Spleen (tissue), 7 donors: ENCODE data around the gene CCDC102A.
"Not testable (repeated sequence)": the region's sequence is repeated elsewhere in the genome, so short reads cannot be mapped to it uniquely, and the experiment has no call there.

ENCODE experiments used
- POLR2AphosphoS5 ChIP-seq, 3 donors: sonication (generic); formaldehyde crosslinking; IDR thresholded peaks; one replicate each; pipeline ENCODE4 v1.5.1; 2017; ENCODE audit warnings: antibody characterized with exemption in 3 of 3
- TF ChIP-seq, protein P1 (sequence below), 11 experiments: fragments of 200-600 bp in 7 of 11; fragments of 450-650 bp in 4 of 11; sonication (generic) in 4 of 11; IDR thresholded peaks in 8 of 11; conservative IDR thresholded peaks in 3 of 11; 1 replicate in 7 of 11; 2 replicates in 4 of 11; pipeline versions ENCODE4 v1.4.0 to v1.8.0; 2016 to 2021; ENCODE audit warnings: antibody characterized with exemption in 11 of 11, inconsistent platforms in 4 of 11, mild to moderate bottlenecking in 1 of 11
- donor health status: DM: no; HTN: no; CAD: no; lungs with moderate emphysema.
- donor health status: DM: no; HTN: no; CAD: no.
- donor health status: DM: no; HTN: no; CAD: no.

DNA sequence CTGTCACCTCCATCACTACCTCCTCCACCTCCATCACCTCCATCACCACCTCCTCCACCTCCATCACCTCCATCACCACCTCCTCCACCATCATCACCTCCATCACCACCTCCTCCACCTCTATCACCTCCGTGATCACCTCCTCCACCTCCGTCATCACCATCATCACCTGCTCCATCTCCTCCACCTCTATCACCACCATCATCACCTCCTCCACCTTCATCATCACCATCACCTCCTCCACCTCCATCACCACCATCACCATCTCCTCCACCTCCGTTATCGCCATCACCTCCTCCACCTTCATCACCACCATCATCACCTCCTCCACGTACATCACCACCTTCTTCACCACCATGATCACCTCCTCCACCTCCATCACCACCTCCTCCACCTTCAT lies 32.4 kb upstream of the CCDC102A start:
- TF ChIP-seq POLR2AphosphoS5 (IDR thresholded peaks at IDR 0.05) = not testable (repeated sequence)
- TF ChIP-seq, protein P1, sequence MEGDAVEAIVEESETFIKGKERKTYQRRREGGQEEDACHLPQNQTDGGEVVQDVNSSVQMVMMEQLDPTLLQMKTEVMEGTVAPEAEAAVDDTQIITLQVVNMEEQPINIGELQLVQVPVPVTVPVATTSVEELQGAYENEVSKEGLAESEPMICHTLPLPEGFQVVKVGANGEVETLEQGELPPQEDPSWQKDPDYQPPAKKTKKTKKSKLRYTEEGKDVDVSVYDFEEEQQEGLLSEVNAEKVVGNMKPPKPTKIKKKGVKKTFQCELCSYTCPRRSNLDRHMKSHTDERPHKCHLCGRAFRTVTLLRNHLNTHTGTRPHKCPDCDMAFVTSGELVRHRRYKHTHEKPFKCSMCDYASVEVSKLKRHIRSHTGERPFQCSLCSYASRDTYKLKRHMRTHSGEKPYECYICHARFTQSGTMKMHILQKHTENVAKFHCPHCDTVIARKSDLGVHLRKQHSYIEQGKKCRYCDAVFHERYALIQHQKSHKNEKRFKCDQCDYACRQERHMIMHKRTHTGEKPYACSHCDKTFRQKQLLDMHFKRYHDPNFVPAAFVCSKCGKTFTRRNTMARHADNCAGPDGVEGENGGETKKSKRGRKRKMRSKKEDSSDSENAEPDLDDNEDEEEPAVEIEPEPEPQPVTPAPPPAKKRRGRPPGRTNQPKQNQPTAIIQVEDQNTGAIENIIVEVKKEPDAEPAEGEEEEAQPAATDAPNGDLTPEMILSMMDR (IDR thresholded peaks at IDR 0.05 in 8 of 11, conservative IDR thresholded peaks at IDR 0.05 in 3 of 11) = not testable (repeated sequence)
